Lower leg skin (tissue), 4 donors: Measurements from ENCODE around the gene FBXL13. TPM values are rescaled to one million over a fixed set of nuclear protein-coding genes. Genes with fewer than 3 reads are reported as not detected.
"Not testable (repeated sequence)": the region's sequence is repeated elsewhere in the genome, so short reads cannot be mapped to it uniquely, and the experiment has no call there.

Source experiments
- DNase-seq, 2 donors: peaks; one replicate each; pipeline ENCODE4 v3.0.0-alpha.2; 2019; ENCODE audit warnings: low spot score in 2 of 2
- H3K4me3 ChIP-seq: fragments of 200-600 bp; sonication (generic); 2 replicates; pipeline ENCODE4 v1.5.1; 2017; ENCODE audit warnings: mild to moderate bottlenecking, low read depth; ENCODE audit not compliant: poor library complexity, severe bottlenecking
- WGBS, 2 donors: methylation state at CpG; one replicate each; pipeline ENCODE4 v1.1.5; 2018; 5-methylcytosine and 5-hydroxymethylcytosine counted together
- intact Hi-C: fragments of 100-400 bp; cut with DNase I; formaldehyde crosslinking; loops from one replicate; pipeline ENCODE4 v1.15.0; 2023; ENCODE audit warnings: low total_unique reads
- total RNA-seq, 4 donors: library from RNA; depleted of rRNA; stranded (reverse); fragments of >200 nt; gene quantifications; one replicate each; pipeline ENCODE4 v1.1.0, GENCODE V29; 2016

FBXL13 gene
- total RNA-seq, 4 donors from 2014 or later = 0.78 to 1.5 (median 1.1) TPM; not detected in 1

GRCh38 chr7:102763295-102763905, 311.2 kb downstream of the FBXL13 start:
- DNase-seq, H3K4me3 ChIP-seq, intact Hi-C loops: not testable (repeated sequence)
- 52% methylated on average over 5 to 6 of the region's 6 CpGs for WGBS, 2 donors

Other genes with a start within 250 kb of the FBXL13 start
- gene LRRC17, start 161.8 kb downstream of the FBXL13 start, total RNA-seq = 1 to 10 TPM; 1.1 to 4.4 (median 3.2) TPM
- gene ARMC10, start 344 bp upstream of the FBXL13 start, total RNA-seq = 10 to 100 TPM; 36.2 to 75.9 (median 57.0) TPM
- gene NAPEPLD, start 74.3 kb upstream of the FBXL13 start, total RNA-seq = 10 to 100 TPM in 1 of 4 donors, 1 to 10 TPM in 3; 5.6 to 12.0 (median 8.5) TPM
- gene PMPCB, start 222.6 kb upstream of the FBXL13 start, total RNA-seq = 10 to 100 TPM; 43.3 to 49.5 (median 47.5) TPM